GM21381 (cell line): ENCODE results near the gene SMYD4.
"Not testable (repeated sequence)": the region's sequence is repeated elsewhere in the genome, so short reads cannot be mapped to it uniquely, and the experiment has no call there.

Experiments used
- ATAC-seq: cut with Tn5 transposase; IDR thresholded peaks from one replicate; pipeline ENCODE4 v1.9.1; 2021; ENCODE audit warnings: mild to moderate bottlenecking, moderate library complexity; ENCODE audit not compliant: unreplicated experiment

SMYD4 gene

DNA sequence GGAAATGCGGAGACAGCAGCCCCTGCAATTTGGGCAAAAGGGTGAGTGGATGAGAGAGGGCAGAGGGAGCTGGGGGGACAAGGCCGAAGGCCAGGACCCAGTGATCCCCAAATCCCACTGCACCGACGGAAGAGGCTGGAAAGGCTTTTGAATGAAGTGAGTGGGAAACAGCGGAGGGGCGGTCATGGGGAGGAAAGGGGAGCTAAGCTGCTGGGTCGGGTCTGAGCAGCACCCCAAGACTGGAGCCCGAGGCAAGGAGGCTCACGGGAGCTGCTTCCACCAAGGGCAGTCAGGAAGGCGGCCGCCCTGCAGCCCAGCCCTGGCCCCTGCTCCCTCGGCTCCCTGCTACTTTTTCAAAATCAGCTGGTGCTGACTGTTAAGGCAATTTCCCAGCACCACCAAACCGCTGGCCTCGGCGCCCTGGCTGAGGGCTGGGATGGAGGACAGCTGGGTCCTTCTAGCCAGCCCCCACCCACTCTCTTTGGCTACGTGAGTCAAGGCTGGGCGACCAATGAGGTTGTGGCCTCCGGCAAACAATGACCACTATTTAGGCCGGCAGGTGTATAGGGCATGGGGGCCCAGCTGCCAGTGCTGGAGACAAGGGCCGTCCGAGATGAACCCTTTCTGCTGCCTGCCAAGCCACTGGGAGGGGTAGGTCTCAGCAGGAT lies 67.3 kb downstream of the SMYD4 start:
- ATAC-seq = no peak

DNA sequence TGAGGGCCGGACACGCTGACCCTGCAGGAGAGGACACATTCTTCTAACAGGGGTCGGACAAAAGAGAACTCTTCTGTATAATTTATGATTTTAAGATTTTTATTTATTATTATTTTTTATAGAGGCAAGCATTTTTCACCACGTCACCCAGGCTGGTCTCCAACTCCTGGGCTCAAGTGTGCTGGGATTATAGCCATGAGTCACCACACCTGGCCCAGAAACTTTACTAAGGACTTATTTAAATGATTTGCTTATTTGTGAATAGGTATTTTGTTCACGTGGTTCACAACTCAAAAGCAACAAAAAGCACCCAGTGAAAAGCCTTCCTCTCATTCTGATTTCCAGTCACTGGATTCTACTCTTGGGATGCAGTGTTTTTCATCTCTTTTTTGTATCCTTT lies 70.2 kb downstream of the SMYD4 start:
- no peak for ATAC-seq

GRCh38 chr17:1758807-1759206 lies 70.9 kb downstream of the SMYD4 start:
- ATAC-seq = no peak

- ATAC-seq = no peak
These were observed 73.9 kb downstream of the SMYD4 start for GRCh38 chr17:1755827-1756262.

GRCh38 chr17:1755252-1755826 lies 74.4 kb downstream of the SMYD4 start:
- ATAC-seq = no peak

DNA sequence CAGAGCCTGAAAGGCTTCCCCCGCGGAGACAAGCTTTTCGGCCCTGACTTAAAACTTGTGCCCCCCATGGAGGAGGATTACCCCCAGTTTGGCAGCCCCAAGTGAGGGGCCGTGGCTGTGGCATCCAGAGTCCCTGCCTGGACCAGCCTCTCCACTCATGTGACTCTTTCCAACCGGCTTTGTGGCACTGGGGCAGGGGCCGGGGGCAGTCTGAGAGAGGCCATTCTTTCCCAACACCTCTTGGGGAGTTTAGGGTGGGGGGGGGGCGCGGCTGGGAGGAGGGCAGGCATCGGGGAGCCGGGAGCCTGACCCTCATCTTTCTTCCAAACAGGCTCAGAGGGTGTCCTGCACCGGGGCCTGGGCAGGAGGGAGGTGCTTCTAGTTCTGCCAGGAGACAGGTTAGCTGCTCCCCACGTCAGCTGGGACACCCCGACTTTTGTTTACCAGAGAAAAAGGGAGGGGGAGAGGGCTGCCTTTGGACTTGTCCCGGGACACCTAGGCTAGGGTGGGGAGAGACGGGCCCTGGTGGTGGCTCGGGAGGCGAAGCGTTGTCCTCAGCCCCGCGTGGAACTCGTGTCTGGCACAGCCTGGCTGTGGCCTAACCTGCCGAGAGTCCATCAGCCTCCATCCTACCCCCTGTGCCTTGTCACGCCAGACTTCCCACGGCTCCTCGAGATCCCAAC lies 75.1 kb downstream of the SMYD4 start:
- ATAC-seq = no peak

GRCh38 chr17:1753767-1754429 lies 75.8 kb downstream of the SMYD4 start:
- no peak for ATAC-seq

DNA sequence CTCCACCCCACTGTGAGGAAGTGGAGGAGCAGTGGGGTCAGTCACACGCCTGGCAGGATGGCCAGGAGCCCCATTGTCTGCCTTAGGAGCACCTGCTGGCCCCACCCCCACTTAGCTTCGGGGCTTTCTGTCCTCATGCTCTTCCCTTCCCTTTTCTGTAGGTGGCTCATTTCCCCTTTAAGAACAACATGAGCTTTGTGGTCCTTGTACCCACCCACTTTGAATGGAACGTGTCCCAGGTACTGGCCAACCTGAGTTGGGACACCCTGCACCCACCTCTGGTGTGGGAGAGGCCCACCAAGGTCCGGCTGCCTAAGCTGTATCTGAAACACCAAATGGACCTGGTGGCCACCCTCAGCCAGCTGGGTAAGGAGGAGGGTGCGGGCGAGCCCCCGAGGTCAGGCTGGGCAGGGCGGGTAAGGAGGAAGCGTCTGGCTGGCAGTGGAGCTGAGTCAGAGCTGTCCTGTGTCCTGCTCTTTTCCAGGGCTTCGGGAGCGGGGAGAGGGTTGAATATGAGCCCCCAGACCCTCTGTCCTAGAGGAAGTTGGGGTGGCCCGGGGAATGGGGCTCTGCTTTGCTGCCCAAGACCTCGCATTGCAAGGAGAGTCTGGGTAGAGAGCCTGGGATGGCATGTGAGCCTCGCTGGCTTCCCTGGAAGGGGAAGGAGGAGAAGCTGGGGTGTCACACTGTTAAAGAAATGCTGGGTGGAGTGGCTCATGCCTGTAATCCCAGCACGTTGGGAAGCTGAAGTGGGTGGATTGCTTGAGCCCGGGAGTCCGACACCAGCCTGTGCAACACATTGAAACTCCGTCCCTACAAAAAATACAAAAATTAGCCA lies 77.1 kb downstream of the SMYD4 start:
- no peak for ATAC-seq

DNA sequence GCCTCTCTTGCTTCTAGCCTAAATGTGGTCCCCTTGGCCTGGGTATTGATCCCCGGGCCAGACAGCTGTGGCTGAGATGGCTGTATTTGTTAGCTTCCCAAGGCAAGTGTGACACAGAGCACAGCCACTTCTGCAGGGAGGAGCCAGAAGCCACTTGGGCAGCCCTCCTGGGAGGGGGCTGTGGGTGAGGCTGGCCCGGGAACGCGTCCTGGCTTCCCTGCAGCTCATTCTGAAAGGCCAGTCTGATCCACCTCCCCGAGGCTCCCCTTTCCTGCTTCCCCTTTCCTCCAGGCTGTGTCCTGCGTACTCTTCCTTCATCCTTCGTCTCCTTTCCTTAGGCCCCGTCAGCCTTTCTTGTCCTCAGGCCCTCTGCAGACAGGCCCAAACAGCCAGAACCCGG lies 79.1 kb downstream of the SMYD4 start:
- no peak for ATAC-seq

DNA sequence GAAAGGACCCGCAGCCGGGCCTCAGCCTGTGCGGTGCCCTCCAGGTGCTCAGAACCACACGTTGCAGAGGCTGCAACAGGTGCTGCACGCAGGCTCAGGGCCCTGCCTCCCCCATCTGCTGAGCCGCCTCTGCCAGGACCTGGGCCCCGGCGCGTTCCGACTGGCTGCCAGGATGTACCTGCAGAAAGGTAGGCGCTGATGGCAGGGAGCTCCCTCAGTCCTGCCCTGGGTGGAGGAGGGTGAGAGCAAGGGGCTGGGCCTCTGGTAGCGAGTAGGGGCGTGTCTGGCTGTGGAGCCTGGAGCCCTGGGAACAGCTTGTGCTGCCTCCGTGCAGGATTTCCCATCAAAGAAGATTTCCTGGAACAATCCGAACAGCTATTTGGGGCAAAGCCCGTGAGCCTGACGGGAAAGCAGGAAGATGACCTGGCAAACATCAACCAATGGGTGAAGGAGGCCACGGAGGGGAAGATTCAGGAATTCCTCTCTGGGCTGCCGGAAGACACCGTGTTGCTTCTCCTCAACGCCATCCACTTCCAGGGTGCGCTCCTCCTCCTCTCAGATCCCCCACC lies 82.6 kb downstream of the SMYD4 start:
- no peak for ATAC-seq

DNA sequence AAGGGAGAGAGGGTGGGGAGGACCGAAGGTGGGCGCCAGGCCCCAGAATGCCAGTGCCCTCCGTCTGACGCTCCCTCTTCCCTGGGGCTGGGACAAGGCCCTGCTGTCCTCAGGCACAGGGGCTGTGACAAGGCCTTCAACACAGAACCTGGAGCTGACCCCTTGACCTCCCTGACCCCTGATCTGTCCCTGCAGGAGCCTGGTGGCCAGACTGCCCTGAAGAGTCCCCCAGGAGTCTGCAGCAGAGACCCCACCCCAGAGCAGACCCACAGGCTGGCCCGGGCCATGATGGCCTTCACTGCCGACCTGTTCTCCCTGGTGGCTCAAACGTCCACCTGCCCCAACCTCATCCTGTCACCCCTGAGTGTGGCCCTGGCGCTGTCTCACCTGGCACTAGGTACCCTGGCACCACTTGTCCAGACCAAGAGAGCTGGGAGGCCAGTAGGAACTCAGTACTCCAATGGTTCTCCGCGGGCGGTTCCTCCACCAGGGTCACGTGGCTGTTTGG lies 84.1 kb downstream of the SMYD4 start:
- ATAC-seq = no peak

DNA sequence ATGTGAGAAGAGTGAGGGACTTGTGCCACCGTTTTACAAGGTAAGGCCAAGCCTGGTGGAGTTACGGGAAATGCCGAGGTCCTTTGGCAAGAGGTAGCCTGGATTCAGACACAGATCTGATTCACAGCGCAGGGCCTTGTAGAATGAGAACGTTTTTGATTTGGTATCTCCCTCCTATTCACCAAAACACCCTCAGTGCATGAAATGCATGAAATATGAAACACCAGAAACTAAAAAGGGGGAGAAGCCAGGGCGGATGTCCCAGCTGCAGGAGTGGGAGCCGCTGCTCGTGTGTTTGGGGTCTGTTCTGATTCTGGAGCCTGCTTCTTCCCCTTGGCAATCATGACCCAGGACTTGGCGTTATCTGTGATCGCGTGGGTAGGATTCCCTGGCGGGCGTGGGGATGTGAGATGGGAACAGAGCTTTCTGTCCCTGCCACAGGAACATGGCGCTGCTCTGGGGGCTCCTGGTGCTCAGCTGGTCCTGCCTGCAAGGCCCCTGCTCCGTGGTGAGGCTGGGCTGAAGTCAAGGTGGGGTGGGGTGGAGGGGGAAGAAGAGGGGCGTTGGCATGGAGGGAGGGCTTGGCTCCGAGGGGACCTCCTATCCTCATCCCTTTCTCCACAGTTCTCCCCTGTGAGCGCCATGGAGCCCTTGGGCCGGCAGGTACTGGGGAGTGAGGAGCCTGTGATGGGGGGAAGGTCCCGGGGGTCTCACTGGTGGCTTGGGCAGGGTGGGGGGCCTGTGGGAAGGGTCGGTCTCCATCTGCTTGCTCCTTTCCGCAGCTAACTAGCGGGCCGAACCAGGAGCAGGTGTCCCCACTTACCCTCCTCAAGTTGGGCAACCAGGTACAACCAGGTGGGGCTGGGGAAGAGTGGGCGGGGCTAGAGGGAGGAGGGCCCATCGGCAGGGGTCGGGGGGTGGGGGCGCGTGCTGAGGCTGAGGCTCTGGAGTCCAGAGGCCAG lies 84.9 kb downstream of the SMYD4 start:
- ATAC-seq = no peak

DNA sequence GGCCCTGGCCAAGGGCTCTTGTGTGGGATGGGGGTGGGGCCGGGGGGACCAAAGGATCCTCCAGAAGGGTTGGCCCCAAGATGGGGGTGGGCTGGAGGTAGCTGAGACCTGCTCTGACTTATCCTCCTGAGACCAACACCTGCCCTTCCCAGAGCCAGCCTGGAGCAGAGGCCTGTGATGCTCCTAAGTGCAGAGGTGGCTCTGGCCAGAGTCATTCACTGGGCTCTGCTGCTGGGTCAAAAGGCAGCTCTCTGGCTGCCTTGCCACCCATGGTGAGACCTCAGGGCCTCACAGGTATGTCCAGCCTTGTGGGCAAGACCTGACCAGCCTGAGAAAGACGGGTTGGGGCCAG lies 86.6 kb downstream of the SMYD4 start:
- ATAC-seq = no peak

DNA sequence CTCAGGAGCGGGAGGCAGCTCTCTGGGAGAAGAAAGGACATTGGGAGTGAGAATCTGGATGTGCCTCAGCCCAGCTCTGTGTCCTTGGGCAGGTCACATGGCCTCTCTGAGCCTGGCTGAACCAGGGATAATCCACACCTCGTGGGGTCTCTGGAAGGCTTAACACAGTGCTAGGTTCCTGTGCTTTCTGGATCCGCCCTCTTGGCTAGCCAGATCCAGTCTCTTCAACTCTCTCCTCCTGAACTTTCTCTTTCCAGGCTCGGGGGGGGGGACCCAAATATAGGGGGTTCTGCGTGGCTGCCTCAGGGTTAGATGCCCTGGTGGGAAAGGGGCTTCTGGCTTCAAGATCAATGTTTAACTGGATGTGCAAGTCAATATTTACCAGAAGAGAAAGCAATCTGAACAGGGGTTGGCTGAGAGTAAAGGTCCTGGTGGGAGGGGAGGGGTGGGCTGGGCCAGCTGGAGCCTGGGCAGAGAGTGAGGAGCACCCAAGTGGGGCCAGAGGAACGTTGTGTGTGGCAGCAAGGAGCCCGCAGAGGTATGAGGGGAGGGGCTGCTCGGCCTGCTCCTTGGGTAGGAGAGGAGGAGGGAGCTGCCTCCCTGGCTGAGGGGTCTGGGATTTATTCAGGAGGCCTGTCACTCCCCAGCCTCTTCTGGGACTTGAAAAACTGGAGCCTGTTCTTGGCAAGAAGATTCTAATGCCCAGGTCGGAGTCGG lies 87.2 kb downstream of the SMYD4 start, which contains the start of gene SERPINF2:
SERPINF2 (plus strand) TSS at position 501 of the 717 bp plus-strand sequence. CDS start 2,125 bp downstream, outside the sequence.
- no peak for ATAC-seq

DNA sequence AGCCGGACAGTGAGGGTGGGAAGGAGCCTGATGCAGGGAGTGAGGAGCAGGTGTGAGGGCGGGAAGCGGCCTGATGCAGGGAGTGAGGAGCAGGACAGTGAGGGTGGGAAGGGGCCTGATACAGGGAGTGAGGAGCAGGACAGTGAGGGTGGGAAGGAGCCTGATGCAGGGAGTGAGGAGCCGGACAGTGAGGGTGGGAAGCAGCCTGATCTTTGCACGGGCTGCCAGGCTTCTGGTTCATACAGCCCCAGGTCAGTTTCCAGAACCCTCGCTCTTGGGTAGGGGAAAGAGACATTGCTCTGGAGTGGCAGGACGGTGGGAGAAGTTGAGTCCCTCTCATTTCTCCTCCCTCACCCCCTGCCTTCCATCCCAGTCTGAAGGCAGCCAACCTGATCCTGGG lies 87.8 kb downstream of the SMYD4 start:
- not testable (repeated sequence) for ATAC-seq

DNA sequence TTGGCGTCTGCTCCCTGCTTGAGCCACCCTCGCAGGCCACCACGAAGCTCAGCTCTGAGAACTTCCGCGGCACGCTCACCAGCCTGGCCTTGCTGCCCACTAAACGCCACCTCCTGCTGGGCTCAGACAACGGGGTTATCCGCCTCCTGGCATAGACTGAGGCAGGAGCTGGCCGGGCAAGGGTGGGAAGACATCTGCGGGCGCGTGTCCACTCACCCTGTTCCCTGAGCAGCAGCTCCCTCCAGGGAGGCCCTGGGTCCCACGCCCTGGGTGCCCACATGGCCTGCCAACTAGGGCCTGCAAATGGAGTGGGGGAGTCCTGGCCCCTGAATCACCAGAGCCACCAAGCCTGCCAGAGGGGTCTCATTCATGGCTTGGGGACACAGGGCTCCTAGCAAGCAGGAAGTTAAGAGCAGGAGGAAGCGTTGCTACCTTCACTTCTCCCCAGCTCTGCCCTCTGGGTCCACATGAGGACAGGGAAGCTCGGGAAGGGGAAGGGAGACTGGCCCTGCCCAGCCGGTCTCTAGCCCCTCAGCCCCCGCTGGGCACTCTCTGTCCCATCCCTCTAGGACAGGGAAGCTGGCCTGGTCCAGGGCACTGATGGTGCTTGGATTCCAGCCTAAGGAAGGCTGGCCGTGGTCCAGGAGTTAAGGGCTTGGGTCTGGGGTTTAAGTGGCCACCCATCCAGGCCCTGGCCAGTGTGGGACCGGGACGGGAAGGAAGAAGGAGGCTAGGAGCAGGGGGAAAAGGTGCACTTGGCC lies 92.0 kb downstream of the SMYD4 start:
- ATAC-seq = no peak

- ATAC-seq = no peak
These were observed 93.1 kb downstream of the SMYD4 start for GRCh38 chr17:1736348-1737281.
